Measurements from ENCODE around the gene AADACL4. TPM values are rescaled to one million over a fixed set of nuclear protein-coding genes. Genes with fewer than 3 reads are reported as not detected.

Gene AADACL4
- total and polyA plus RNA-seq, 2 of the 8 experiments (the other 6 are each of a cell fraction or from before 2014, with no cell fraction given) = 0.08 TPM; not detected in 1

- no peak for TF ChIP-seq TAF7 (optimal IDR thresholded peaks at IDR 0.05; ENCODE audit: borderline replicate concordance, low read depth, low read length)
Measured at GRCh38 chr1:12597792-12598191, 46.1 kb upstream of the AADACL4 start (continued).

All from H1 (cell line).